HG02981 (cell line): ENCODE data around the gene SEPTIN11.
"Not testable (repeated sequence)": the region's sequence is repeated elsewhere in the genome, so short reads cannot be mapped to it uniquely, and the experiment has no call there.

Experiments
- ATAC-seq: cut with Tn5 transposase; IDR thresholded peaks from one replicate; pipeline ENCODE4 v1.9.1; 2021; ENCODE audit warnings: mild to moderate bottlenecking, moderate library complexity; ENCODE audit not compliant: unreplicated experiment

Gene SEPTIN11

GRCh38 chr4:76951672-76952010 lies 2.1 kb downstream of the SEPTIN11 start:
- no peak for ATAC-seq

- ATAC-seq = no peak
Measured at GRCh38 chr4:76952071-76952470, 2.5 kb downstream of the SEPTIN11 start.

- ATAC-seq = no peak
Measured at GRCh38 chr4:76952656-76953582, 3.4 kb downstream of the SEPTIN11 start.

GRCh38 chr4:76953956-76954355 lies 4.4 kb downstream of the SEPTIN11 start:
- ATAC-seq = no peak

- no peak for ATAC-seq
Measured at GRCh38 chr4:76954489-76954888, 4.9 kb downstream of the SEPTIN11 start.

- ATAC-seq = no peak
Measured at GRCh38 chr4:76955182-76955581, 5.6 kb downstream of the SEPTIN11 start.

GRCh38 chr4:76957004-76957738 lies 7.6 kb downstream of the SEPTIN11 start:
- no peak for ATAC-seq

GRCh38 chr4:76958891-76959290 lies 9.3 kb downstream of the SEPTIN11 start:
- ATAC-seq = no peak

GRCh38 chr4:76960014-76960413 lies 10.5 kb downstream of the SEPTIN11 start:
- ATAC-seq = peak; percentile 87

GRCh38 chr4:76962406-76963130 lies 13.0 kb downstream of the SEPTIN11 start:
- ATAC-seq = no peak

GRCh38 chr4:76963131-76963750 lies 13.7 kb downstream of the SEPTIN11 start:
- ATAC-seq = no peak

- ATAC-seq = not testable (repeated sequence)
Measured at GRCh38 chr4:76963927-76964326, 14.4 kb downstream of the SEPTIN11 start.

GRCh38 chr4:76964769-76965168 lies 15.2 kb downstream of the SEPTIN11 start:
- ATAC-seq = no peak

GRCh38 chr4:76965866-76966579 lies 16.5 kb downstream of the SEPTIN11 start:
- ATAC-seq = no peak

GRCh38 chr4:76968937-76969336 lies 19.4 kb downstream of the SEPTIN11 start:
- ATAC-seq = no peak

GRCh38 chr4:76969495-76969894 lies 19.9 kb downstream of the SEPTIN11 start:
- ATAC-seq = no peak

GRCh38 chr4:76969941-76970529 lies 20.5 kb downstream of the SEPTIN11 start:
- no peak for ATAC-seq

- ATAC-seq = no peak
Measured at GRCh38 chr4:76972306-76972705, 22.8 kb downstream of the SEPTIN11 start.

GRCh38 chr4:76974150-76974549 lies 24.6 kb downstream of the SEPTIN11 start:
- no peak for ATAC-seq

GRCh38 chr4:76977113-76977512 lies 27.6 kb downstream of the SEPTIN11 start:
- ATAC-seq = no peak
